ENCODE measurements around the gene TTC33.

- TF ChIP-seq CTCF (conservative IDR thresholded peaks at IDR 0.05; ENCODE audit: low read length) (no peak), EZH2phosphoT487 (IDR thresholded peaks at IDR 0.05; ENCODE audit: borderline replicate concordance) (no peak)
Observed at GRCh38 chr5:40490464-40491111, 265.2 kb downstream of the TTC33 start.
